Fibroblast of skin of abdomen (primary cell): ENCODE data around the gene AGPAT1.
"Not testable (repeated sequence)": the region's sequence is repeated elsewhere in the genome, so short reads cannot be mapped to it uniquely, and the experiment has no call there.

ENCODE experiments used
- DNase-seq: peaks from one replicate; pipeline ENCODE4 v3.0.0-alpha.2; 2013

Gene AGPAT1

DNA sequence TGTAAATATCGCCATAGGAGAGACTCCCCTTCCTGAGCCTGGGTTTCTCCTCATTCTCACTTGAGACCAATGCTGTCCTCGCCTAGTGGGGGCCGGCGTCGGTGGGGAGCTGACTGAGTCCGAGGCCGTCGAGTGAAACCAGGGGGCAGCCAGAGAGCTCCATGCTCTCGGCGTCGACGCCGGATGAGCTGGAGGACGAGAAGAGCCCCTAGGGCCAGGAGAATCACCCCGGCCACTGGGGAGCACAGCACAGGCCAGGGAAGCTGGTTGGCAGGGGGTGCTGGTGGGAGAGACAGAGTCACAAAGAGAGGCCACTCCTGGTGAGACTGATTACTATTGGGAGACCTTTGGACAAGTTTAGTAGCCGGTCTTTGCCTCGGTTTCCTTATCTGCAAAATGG is 23.0 kb upstream of the AGPAT1 start:
- no peak for DNase-seq

DNA sequence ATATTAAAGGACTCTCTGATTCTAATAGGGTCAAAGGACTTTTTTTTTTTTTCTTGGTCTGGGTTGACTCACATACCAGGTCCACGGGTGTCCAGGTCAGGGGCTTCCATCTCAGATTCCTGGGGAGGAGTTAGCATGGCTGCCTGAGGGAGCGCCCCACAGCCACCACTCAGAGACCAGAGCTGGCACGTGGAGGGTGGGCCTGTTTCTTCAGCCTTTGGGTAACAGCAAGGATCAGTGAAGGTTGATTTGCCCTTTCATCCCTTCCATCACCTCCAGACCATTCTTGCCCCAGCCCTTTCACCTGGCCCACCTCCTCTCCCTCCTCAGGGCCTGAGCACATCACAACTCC is 22.4 kb upstream of the AGPAT1 start:
- DNase-seq: no peak

DNA sequence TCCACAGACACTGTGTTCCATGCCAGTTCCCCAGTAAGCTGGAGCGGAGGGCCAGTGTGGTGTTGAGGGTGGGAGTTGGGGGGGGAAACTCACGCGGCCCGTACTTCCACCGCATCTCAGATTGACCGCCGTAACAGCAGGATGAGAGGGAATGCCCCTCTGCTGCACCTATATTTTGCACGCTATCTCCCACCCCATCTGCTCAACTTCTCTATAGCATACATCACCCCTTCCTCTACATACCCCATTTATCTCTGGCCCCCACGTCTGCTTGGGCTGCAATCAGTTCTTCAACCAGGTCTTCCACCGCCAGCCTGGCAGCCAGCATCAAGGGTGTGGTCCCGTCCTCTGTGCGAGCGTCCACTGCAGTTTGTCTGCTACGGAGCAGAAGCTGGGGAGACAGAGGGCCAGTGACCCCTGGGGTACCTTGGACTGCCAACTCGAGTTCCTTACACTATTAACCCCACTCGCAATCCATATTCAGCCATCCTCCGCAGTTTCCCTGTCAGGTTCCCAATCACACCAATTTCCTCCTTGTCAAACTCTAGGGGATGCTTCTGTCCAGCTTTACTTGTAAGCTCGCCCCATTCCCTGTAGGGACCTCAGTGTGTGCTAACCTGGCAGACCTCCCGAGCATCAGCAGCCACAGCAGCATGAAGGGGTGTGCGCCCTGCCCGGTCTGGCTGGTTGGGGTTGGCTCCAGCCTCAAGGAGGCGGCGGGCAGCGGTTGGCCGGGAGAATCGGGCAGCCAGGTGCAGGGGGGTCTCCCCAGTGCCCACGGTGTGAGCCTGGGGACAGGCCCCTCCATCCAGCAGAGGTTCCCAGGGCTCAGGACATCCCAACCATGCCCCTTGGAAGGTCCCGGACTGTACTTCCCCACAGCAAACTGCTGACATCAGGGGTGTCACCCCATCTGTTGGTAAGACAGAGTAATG is 21.1 kb upstream of the AGPAT1 start:
- DNase-seq: no peak

DNA sequence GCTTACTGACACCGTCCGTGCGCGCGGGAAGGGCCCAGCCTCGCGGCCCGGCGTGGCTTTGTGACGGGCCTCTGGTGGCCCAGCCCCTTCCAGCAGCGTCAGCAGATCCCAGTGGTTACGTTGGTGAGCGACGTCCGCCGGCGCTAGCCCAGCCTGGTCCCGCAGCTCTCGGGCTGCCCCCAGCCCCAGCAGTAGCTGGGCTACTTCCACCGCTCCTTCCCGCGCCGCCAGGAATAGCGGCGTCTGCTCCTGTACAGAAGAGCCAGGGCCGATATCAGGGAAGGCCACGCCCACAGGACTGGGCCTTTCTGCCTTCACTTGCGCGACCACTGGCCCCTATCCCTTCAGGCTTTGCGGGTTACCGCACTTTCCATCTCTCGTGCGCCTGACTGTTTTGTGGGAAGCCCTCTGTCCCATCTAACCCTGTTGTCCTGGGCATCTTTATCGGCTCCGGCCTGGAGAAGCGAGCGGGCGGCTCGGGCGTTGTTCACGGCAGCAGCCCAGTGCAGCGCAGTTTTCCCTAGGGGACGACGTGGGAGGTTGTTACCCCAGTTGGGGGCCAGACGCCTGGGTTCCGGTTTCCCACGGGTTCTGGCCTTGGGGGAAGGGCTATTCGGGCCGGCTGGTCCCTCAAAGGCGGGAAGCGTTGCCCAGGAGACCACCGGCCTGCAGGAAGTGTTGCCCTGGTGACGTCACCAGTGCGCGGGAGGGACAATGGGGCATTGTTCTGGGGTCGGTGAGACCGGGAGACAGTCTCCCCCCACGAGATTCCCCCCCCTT is 20.2 kb upstream of the AGPAT1 start:
- DNase-seq: peak; percentile 86

DNA sequence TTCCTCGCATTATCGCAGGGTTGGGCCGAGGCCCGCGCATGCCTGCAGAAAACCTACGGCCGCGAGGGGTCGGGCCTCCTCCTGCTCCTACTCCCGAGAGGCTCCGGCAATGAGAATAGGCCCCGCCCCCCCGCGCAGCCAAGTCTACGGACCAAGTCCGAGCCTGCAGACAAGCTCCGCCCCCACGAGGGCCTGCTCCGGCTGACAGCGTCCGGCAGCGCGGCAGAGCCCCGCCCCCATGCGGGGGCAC is 19.7 kb upstream of the AGPAT1 start:
- DNase-seq: peak; percentile 100

DNA sequence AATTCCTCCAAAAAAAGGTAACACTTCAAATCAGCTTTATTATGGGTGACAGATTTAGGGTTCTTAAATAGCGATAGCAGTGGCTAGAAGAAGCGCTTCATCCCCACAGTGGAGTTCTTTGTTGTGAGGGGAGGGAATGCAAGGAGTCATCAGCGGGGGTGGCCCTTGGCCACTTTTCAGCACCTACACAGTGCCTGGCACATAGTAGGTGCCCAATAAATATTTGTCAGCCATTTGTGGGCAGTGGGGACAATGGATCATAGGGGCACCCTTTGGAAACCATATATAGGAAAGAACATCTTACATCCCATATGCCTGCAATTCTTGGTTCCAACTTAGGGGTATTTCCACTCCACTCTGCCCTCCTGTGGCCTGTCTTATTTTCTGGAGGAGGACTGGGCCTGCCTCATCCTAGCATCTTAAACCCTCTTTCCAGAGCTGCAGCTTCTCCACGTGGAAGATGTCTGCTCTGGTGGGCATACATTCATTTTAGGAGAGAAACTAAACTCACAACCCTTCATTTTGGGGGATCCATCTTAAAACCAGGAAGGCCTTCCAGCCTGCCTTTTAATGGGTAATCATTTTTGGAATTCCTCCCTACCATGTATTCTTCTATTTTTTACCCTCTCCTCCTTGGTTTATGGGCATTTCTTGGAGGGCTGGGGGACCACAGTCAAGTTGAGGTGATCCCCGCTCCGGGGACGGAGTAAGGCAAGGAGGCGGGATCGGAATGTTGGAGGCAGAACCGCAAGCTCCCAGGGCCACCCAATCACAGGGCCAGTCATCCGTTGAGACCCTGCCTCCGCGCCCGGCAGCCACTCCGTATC is 19.2 kb upstream of the AGPAT1 start:
- peak; percentile 58 for DNase-seq

DNA sequence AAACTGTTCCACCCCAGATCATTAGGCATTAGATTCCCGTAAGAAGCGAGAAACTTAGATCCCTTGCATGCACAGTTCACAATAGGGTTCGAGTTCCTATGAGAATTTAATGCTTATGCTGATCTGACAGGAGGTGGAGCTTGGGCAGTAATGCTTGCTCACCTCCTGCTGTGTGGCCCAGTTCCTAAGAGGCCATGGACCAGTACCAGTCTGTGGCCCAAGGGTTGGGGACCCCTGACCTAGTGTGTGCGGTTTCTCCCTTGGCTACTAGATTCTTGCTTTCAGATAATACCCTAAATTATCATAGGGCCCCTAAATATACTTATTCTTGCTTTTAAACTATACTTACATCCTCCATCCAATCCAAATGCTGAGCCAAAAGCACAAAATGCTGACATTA is 18.5 kb upstream of the AGPAT1 start:
- no peak for DNase-seq

DNA sequence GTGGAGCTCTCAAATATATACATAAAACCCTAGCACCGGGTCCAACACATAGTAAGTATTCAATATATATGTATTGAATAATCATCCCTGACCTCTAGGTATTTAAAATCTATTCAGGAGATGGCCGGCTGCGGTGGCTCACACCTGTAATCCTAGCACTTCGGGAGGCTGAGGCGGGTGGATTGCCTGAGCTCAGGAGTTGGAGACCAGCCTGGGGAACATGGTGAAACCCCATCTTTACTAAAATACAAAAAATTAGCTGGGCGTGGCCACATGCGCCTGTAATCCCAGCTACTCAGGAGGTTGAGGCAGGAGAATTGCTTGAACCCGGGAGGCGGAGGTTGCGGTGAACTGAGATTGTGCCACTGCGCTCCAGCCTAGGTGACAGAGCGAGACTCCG is 17.2 kb upstream of the AGPAT1 start:
- not testable (repeated sequence) for DNase-seq

DNA sequence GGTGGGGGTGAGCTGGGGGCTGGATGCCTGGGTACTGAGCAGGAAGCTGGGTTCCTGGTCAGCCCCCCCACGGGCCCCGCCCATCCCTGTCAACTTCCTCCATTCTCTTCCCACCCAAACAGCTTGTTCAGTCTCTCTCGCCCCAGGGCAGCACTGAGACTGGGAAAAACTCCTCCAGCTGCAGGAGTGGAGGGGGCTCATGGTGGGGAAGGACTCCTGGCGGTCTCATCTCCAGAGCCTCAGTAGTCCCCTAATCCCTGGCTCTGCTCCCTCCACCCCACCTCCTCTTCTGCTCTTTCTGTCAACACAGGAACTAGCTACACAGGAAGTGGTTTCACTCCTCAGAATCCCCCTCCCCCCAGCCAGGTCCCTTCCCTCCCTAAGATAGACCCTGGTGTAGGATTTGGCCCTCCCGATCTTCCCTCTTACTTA is 16.7 kb upstream of the AGPAT1 start, which contains the start of gene GPSM3:
GPSM3 (minus strand) TSS at position 36 of the 432 bp plus-strand sequence. CDS start 130 bp downstream, outside the sequence.
- peak; percentile 64 for DNase-seq

DNA sequence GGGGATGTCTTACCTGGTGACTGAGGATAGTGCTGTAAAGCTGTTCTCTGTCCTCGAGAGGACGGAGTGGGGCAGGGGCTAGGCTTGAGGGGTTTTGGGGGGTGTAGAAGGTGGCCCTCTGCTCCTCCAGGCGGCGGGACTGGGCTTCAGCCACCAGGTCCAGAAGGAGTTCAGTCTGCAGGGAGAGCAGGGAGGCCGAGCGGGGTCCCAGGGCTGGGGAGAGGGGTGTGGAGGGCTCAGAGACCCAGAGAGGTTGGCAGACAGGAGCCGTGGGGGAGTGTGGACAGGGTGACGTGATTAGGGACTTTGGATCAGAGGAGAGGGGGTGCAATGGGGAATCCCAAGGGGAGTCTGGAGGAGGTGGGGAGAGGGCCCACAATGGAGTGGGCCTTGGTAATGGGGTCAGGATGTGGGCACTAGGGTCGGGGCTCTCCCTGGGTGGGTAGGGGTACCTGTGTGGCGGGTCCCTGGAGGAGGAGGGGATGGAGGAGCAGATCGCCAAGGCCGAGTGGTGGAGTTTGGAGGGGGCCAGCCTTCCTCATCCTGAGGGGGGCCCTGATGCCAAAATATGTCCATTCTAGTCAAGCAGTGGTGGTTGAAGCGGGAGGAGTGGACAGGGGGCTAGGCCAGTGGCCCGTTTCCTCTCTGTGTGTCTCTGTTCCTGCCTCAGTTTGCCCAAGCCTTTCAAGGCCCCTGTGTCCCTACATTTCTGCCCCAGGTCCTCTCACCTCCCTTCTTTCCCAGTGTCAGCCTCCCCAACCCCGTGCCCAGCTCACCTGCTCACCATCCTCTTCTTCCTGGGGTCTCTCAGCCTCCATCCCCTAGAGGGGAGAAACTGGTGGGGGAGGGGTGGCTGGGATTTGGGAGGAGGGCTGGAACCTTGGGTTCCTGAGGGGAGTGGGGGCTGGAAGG is 16.1 kb upstream of the AGPAT1 start:
- no peak for DNase-seq

DNA sequence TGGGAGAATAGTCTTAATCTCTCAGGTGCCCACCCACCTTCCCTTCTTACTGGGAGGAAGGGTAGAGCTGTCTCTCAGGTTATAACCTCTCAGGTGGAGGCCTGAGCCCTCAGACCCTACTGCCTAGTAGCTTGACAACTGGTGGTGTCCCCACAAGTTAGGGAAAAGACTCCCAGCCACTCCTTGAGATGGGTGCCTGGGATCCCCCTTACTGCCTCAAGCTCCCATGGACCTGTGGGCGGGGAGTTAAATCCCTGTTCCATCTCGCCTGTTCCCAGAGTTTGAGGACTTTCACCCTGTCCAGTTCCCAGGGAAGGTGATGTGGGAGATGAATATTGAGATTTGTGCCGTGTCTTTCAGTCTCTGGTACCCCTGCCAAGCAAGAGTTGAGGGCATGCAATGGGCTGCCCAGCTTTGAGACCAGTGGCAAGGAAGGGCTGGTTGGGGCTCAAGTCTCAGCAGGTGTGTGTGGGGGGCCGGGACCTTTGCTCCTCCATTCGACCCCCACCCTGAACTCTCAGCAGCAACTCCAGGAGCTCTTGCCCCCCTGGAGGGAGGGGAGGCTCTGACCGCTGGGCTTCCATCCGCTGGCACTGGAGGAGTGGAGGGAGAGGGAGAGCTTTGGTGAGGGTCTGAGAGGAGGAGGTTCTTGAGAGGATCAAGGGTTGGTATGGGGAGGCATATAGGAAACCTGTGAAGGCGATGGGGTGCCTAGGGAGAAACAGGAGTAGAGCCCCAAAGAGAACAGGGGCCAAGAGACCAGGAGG is 15.2 kb upstream of the AGPAT1 start:
- no peak for DNase-seq

DNA sequence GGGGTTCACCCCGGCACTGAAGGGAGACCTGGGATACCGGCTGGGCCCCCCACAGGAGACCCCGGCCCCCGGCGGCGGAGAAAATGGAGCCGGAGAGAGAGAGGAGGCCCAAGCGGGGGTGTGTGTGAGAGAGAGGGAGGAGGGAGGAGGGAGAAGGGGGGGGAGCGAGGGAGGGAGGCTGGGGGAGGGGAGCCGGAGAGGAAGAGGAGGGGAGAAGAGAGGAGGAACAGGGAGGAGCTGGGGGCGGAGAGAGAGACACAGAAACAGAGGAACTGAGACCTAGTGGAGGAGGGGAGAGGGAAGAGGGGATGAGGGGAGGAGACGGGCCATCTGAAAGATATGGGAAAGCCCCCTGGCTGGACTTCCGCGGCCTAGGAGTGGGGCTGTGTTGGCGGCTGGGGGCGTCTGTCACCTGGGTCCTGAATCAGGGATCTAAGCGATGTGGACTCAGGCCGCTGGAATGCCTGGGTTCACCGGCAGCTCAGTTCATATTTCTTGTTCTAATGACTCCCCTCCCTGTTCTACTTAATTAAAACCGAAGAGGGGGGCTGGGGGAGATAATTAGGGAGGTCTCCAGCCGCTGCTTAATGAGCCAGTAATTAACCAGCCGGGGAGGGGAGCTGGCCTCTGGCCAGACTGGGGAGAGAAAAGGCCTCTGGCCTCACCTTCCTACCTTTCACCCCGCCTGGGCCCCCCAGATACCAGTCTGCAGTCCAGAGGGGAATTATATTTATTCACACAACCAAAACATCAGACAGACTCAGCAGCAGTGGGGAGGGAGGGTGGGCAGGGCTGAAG is 14.4 kb upstream of the AGPAT1 start, which contains the start of gene PBX2:
PBX2 (minus strand) TSS at position 149 of the 798 bp plus-strand sequence. CDS start 287 bp downstream, outside the sequence.
- peak; percentile 94 for DNase-seq

DNA sequence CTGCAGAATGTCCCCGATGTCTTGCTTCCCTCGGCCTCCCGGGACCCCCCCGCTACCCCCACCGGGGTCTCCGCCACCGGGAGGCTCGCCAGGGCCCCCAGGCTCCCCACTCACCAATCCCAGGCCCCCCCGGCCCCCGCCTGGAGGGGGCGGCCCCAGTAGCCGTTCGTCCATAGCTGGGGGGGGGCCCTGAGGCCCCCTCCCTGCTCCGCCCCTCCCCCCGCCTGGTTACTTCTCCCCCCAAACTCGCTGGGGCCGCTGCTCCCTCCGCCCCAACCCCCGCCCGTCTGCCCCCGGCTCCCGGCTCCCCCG is 13.8 kb upstream of the AGPAT1 start:
- DNase-seq: no peak

DNA sequence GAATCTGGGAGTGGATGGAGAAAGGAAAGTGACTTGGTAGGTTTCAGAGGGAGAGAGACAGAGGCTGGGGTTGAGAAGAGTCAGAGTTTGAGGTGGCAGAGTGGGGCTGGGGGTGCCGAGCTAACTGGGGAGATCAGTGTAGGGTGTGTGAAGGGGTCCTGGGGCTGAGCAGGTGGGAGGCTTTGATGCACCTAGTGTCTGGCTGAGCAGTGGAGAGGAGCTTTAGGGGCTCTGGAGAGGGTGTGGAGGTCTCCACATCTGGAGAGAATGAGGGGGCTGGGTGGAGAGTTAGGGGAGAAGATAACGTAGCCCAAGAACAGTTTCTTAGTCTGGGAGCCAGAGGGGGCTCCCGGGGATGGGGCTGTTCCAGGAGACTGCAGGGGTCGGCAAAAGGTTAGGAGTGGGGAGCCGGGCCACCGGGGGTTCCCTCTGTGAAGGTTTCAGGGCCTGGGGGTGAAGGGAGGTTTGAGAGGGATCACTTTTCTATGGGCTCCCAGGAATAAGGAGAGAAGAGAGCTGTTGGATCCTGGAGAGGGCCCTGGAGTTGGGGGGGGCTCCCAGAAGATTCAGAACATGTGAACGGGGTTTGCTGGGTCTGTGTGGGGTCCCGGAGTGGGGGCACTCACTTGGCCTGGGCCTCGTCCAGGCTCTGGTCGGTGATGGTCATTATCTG is 13.3 kb upstream of the AGPAT1 start:
- DNase-seq: no peak

DNA sequence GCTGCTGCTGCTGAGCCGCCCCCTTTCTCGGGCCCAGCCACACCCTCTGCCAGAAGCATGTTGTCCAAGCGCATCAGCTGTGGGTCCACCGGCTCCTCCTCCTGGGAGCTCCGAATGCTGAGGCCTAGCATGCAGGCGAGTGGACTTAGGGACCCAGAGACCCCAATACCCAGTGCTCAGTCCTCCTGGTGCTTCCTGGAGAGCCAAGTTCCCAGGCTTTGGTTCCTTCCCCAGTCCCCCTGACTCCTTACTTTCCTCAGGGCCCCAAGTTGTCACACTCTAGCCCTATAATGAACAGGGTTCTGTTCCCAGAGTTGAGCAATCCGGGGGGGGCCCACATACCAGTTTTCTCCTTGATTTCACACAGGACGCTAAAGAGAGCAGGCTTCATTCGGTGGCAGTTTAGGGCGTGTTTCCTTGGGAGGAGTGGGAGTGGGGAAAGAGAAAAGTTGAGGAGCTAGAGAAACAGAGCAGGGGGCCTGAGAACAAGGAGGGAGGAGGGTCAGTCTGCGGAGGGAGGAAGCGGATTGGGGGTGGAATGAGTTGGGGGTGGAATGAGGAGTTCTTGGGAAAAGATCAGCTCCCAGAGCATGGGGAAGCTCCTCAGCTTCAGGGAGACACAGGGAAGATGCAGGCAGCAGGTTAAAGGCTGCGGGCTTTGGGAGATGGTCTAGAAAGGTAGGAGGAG is 12.6 kb upstream of the AGPAT1 start:
- peak; percentile 16 for DNase-seq

DNA sequence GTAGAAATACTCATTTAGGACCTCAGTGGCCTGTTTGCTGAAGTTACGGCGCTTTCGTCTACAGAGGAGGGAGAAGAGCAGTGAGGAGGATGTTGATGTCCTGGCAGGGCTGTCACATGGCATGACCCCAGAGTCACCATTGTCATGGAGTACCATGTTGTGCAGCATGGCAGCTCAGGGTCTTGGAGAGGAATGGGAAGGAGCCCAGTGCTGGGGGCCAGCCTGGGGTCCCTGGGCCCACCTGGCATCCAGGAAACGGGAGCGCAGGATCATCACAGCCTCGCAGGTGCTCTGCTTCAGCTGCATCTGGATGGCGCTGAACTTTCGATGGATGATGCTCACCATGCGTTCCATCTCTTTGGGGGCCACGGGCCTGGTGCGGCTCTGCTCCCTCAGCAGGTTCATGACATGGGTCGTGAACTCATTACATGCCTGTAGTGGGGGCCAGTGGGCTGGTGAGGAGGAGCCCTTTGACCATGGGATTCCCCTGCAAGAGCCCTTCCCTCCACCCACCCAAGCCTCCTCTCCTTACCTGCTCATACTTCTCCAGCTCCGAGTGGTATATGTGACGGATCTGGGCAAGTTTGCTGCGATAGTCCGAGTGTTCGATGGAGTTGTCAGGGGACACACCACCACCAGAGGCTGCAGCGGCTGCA is 12.0 kb upstream of the AGPAT1 start:
- DNase-seq: not testable (repeated sequence)

DNA sequence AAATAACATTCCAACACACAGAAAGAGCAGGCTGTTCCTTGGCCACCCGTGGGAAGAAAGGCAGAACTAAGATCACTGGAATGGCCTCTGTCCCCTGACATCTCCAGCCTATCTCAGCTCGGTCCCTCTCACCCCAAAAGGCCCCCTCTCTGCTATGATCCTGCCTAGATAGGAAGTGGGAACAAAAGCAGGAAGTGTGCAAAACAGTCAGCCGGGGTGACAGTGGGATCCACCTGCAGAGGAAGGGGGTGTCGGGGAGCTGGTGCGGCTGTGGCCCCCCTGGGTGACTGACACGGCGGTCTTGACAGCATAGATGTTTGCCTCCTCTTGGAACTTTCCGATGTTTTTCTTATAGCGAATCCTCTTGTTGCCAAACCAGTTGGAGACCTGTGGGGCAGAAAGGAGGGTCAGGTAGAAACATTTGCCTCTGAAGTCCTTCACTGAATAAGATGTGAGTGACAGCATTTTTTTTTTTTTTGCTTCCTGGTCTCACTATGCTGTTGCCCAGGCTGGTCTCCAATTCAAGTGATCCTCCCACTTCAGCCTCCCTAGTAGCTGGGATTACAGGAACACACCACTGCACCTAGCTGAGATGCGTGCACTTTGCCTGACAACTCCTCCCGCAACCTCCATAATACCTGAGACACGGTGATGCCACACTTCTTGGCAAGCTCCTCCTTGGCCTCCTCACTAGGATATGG is 11.3 kb upstream of the AGPAT1 start:
- DNase-seq: no peak
